HG02588 (cell line): ENCODE results near the gene CDC45.

Experiments
- ATAC-seq: cut with Tn5 transposase; IDR thresholded peaks from one replicate; pipeline ENCODE4 v1.9.1; 2021; ENCODE audit warnings: mild to moderate bottlenecking, moderate library complexity; ENCODE audit not compliant: unreplicated experiment

Gene CDC45

DNA sequence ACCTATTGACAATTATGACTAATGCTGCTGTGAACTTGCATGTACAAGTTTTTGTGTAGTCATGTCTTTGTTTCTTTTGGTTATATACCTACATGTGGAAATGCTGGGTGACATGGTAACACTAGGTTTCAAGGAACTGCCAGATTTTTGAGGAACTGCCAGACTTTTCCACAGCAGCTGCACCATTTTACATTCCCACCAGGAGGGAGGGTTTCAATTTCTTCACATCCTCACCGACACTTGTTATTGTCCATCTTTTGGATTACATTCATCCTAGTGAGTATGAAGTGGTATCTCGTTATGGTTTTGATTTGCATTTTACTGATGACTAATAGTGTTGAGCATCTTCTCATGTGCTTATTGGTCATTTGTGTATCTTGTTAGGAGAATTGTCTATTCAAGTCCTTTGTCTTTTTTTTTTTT lies 31.2 kb downstream of the CDC45 start:
- ATAC-seq: no peak

DNA sequence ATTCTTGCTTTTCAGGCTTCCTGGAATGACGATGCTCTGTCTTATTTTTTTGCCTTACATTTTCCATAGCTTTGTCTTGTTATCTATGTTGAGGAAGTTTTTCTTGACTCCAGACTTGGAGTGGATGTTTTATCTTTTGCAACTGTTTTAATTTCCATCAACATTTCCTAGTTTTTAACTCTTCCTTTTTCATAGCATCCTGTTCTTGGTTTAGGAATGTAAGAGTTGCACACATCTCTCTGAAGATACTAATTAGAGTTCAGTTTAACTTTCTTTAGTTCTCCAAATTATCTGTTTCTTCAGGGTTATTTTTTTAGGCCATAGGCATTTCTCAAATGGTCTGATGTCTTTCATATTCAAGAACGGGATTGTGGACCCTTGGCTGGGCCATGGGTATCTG lies 34.1 kb downstream of the CDC45 start:
- no peak for ATAC-seq

DNA sequence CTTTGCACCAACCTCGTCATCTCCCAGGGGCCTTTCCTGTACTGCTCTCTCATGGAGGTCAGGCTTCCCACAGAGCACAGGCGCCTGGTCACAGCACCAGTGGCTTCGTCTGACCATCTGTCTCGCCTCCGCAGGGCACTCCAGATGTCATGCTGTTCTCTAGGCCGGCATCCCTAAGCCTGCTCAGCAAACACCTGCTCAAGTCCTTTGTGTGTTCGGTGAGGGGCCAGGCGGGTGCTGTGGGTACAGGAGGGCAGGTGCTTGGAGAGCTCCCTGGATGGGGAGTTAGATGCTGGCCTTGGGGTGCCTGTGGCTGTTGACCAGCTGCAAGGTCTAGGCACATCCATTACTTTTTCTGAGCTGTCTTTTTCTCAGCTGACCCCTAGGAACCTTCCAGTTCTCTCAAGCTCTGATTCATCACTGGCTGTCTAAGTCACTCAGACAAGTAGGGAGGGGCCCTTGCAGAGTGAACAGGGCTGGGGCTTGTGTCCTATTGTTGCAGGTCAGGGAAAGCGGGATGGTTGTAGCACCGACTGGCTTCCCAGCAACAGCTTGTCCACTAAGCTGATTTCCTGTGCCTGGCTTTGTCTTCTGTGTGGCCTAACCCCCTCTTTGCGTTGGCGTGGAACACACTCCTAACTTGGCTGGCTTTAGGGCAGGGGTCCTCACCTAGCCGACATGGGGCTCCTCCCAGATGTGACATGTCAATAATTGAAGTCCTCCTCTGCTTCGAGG lies 35.3 kb downstream of the CDC45 start:
- no peak for ATAC-seq

- no peak for ATAC-seq
These were observed 36.1 kb downstream of the CDC45 start for GRCh38 chr22:19515654-19516377.

GRCh38 chr22:19516378-19517170 lies 36.9 kb downstream of the CDC45 start:
- ATAC-seq: no peak

- ATAC-seq: no peak
These were observed 37.4 kb downstream of the CDC45 start for GRCh38 chr22:19517171-19517500.

- no peak for ATAC-seq
These were observed 38.3 kb downstream of the CDC45 start for GRCh38 chr22:19517919-19518611.

DNA sequence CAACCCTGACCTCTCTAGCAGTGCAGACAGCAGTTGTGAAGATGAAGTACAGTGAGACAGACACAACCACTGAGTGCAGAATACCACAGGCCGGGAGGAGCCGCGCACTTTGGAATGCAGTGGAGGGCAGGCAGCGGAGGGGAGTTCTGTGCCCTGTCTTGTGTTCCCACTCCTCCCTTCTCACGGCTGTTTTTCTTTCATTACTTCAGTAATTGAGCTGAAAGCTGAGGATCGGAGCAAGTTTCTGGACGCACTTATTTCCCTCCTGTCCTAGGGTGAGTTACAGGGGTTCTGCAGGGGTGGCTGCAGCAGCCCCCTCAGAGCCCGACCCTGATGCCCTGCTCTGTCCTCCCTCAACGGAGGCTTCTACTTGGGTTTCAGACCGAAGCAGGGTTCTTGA lies 38.9 kb downstream of the CDC45 start:
- no peak for ATAC-seq

GRCh38 chr22:19519041-19519926 lies 39.6 kb downstream of the CDC45 start:
- ATAC-seq: no peak

DNA sequence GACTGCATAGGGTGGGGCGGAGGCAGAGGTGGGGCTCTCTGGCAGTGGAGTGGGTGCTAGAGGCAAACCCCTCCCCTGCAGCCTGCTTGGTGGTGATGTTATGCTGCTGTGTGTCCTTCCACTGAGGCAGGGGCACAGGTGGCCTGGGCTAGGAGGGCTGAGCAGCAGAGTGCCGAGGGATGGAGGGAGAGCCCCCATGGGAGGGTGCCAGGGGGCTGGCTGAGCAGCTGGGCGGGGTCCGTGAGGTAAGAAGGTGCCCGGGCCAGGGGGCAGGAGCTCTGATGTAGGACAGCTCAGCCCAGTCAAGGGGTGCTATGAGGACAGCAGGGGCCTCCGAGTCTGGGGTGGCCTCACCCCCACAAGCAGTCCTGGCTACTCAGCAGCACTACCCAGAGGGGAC lies 40.3 kb downstream of the CDC45 start:
- no peak for ATAC-seq

DNA sequence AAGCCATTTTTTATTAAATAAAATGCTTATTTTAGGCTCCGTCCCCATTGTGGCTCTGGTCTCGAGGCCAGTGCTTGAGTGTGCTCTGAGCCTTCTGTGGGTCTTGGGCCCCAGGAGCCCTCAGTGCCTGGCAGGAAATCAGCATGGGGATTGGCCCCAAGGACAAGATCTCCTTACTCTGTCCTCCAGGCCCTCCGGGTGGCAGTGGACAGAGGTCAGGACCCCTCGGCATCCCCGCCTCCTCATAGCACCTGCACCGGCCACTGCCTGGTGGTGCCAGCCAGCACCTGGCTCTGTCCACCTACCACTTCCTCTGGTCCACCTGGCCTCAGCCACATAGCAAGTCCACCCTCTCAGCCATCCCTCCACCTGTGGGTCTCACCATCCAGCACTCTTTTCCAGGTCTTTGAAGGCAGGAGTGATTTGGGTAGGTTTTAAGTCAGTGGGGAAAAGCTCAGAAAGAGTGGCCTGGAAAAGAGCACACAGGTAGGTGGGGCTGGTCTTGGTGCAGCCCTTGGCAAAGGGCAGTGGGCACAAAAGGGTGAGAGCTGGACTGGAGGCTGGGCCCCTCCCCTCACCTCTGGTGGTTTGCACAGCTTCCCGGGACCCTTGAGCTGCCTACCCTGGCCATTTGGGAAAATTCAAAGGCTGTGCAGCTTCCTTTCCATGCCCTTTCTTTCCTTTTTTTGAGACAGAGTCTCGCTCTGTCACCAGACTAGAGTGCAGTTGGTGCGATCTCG lies 41.0 kb downstream of the CDC45 start:
- ATAC-seq: no peak

GRCh38 chr22:19522190-19522880 lies 42.6 kb downstream of the CDC45 start:
- no peak for ATAC-seq

DNA sequence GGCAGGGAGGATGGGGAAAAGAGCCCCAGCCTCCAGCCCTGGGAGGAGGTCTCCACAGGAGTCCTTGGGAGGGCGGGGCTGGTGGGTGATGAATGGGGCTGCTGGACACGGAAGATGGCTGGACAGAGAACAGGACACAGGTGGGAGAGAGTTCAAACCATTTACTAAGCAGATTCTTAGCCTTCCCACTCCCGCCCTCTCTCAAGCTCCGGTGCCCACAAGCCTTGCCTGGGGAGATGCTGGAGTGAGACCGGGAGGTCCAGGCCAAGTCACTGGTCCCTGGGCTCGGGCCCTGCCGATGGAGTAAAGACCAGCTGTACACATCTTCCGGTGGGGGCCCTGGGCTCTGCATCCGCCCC lies 43.1 kb downstream of the CDC45 start:
- ATAC-seq: no peak

GRCh38 chr22:19523240-19524169 lies 43.8 kb downstream of the CDC45 start:
- ATAC-seq: no peak

DNA sequence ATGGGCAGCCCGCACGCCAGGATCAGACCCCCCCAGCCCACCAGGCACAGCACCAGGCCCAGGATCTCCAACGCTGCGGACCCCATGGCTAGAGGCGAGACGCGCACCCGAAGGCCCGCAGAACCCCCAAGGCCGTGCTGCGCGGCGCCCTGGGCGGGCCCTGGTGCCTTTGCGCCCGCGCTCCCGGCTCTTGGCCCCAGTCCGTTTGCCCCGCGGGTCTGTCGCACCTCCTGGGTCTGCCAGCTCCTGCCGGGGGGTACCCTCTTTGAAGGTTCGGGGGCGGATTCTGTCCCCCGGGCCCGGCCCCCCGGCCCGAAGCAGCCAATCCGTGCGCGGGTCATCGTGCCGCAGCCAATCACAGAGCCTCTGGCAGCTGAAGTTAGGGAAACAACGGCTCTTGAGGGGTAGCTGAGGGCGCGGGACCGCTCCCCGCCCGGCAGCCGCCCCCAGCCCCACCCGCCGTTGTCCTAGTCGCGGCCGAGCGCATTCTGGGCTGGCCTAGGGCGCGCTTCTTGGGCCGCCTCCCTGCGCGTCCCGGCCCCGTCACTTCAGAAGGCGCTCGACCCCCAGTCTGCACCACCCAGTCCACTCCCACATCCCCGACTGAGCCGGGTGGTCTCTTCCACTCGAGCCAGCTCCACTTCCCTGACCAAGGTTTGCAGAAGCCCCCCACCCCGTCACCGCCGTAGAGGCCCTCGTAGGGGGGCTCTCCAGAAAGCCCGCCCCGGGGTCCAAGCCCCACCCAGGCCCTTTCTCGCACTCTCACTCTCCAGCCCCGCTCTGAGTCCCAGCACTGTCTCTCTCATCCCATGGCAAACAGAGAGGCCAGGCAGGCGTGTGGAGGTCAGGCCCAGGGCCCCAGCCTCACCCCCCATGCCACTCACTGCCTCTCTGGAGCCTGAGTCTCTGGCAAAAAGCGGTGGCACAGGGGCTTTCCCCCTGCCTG lies 44.7 kb downstream of the CDC45 start, which contains the start of gene CLDN5:
CLDN5 (minus strand) TSS at position 241 of the 946 bp plus-strand sequence; CDS start at position 86, 155 bp downstream.
- ATAC-seq: no peak

GRCh38 chr22:19525116-19525660 lies 45.5 kb downstream of the CDC45 start:
- no peak for ATAC-seq
